Stimulated activated CD8-positive, alpha-beta memory T cell treated with anti-CD3 and anti-CD28 coated beads, Interleukin-12 subunit alpha, Interleukin-12 subunit beta, amount 100 ng/mL, for 24 hours (primary cell): Measurements from ENCODE around the gene ACAP1.
"Not testable (repeated sequence)": the region's sequence is repeated elsewhere in the genome, so short reads cannot be mapped to it uniquely, and the experiment has no call there.

ENCODE experiments used
- DNase-seq: peaks from one replicate; pipeline ENCODE4 v3.0.0-alpha.2; 2020; ENCODE audit errors: extremely low read depth

Gene ACAP1

DNA sequence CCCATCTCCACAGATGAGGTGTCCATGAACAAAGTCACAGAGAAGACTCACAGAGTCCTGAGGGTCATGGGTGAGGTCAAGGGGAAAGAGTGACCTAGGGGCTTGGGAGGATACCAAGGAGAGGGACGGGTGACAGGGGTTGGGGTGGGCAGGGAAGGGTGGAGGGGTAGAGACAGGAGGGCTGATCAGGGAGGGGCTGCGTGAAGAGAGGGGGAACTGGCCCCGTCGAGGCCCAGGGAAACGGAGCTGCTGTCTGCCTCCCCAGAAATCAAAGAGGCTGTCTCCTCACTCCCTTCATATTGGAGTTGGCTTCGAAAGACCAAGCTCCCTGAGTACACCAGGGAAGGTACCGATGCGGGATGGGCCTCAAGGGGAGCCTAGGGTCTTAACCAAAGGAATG is 19.2 kb downstream of the ACAP1 start:
- DNase-seq, result no peak

DNA sequence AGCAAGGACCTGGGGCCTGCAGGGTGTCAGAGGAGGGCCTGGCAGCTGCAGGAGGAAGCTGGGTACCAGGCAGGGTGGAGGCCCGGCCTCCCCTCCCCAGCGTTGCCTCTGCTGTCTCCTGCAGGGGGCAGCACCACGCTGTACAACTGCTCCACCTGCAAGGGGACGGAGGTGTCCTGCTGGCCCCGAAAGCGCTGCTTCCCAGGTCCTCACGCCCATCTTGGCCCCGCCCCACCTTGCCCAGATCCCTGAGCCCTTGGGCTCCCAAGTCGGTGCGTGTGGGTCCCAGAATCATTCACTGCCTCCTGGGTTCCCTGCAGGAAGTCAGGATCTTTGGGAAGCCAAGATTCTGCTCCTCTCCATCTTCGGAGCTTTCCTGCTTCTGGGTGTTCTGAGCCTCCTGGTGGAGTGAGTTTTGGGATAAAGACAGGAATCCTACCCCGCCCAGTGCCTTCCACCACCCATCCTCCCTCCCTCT is 19.8 kb downstream of the ACAP1 start:
- peak; percentile 53 for DNase-seq

DNA sequence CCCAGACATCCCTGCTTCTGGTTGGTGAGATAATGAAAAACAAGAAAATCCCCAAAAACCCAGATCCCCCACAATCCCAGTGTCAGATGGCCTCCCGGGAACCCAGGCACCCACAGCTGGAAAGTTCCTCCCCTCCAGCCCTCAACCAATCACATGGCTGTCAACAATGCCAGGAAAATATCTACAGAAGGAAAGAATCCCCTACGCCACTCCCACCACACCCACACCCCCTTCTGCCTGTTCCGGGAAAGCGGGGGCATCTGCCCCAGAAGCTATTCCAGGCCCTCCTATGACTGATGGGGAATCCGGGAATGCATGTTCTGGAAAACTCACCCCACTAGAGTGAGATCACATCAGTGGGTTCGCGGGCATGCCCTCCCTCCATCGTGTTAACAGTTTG is 20.4 kb downstream of the ACAP1 start:
- no peak for DNase-seq

DNA sequence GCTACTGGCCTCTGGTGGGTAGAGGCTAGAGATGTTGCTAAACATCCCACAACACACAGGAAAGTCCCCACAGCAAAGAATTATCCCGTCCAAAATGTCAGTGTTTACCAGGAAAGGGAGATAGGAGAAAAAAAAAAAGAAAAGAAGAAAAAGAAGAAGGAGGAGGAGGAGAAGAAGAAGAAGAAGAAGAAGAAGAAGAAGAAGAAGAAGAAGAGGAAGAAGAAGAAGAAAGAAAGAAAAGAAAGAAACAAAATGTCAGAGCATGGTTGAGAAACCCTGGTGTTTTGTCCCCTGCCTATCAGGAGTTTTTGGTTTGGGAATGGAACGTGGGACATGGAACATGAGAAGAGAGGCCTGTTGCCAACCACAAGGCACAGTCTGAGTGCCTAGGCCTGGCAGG is 21.1 kb downstream of the ACAP1 start:
- DNase-seq, result no peak

DNA sequence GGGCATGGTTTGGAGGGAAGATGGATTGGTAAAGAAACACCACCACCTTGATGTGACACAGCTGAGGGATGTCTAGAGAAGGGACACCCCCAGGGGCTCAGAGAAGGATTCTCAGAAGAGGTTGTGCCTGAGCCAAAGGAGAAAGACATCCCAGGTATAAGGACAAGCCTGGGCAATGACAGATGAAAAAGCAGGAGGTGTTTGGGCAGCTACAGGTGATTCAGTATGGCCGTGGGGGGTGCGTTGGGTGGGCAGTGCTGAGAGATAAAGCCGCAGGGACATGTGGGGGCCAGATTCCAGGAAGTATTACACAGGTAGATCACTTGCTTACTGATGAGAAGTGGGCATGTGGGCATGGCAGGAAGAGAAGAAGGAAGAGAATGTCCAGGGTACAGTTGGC is 25.6 kb downstream of the ACAP1 start:
- no peak for DNase-seq

DNA sequence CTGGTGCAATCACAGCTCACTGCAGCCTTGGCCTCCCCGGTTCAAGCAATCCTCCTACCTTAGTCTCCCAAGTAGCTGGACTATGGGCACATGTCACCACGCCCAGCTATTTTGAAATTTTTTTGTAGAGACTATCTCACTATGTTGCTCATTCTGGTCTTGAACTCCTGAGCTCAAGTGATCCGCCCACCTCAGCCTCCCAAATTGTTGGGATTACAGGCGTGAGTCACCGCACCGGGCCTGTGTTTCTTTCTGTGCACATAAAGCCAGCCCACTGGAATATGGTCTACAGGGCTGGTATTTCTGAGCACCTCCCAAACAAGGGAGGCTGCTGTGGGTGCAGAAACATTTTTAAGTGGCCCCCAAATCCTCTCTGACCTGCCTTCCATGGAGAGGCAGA is 27.0 kb downstream of the ACAP1 start:
- no peak for DNase-seq

DNA sequence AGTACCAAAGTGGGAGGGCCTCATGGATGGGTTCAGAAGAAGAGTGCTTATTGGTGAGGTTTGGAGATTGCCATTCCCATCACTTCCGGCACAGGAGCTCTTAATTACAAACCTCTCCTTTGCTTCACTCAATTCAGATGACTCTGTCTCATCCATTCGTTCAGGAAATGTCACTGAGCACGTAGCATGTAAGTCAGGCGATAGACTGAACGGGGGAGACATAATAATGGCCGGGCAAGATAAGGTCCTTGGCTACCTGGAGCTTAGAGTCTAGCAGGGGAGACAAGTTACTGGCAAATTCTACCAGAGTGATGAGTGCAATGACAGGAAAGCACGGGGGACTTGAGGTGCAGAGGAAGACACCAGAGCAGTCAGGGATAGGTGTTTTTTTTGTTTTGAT is 29.6 kb downstream of the ACAP1 start:
- not testable (repeated sequence) for DNase-seq

DNA sequence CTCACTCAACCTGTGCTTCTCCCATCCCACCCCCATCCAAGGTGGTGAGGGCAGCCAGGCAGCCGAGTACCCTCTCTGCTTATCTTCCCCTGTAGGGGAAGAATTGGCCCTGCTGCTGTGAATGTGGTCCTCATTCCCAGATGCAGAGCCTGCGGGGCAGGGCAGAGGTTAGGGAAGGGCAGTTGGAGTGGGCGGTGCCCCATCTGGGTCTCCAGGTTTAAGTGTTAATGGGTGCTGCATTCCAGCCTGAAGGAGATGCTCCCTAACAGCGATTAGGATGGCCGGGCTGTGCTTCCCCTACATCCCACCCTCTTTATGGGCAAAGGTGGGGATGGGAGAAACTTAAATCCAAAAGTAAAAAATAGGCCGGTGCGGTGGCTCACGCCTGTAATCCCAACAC is 30.8 kb downstream of the ACAP1 start:
- DNase-seq, result no peak

DNA sequence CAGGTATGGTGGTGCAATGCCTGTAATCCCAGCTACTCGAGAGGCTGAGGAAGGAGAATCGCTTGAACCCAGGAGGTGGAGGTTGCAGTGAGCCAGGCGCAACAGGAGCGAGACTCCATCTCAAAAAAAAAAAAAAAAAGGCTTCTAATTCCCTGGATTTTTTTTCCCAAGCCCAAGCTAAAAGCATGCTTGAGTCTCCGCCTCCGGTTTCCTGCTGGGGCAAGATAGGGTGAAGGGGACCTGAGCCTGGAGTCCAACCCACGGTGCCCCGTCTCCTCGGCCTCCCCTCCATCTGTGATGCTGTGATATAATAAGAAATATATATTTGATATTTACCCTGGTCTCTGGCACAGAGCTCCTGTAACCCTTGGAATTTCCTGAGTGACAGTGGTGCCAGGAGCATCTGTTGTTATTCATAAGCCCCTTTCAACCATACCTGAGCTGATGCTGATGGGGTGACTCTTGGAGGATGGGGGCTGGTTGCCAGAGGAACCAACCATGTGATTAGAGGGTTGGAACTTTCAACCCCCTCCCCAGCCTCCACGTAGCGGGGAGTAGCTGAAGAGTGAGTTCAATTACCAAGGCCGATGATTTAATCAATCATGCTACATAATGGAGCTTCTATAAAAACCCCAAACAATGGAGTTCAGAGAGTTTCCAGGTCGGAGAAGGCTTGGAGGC is 31.7 kb downstream of the ACAP1 start:
- no peak for DNase-seq

DNA sequence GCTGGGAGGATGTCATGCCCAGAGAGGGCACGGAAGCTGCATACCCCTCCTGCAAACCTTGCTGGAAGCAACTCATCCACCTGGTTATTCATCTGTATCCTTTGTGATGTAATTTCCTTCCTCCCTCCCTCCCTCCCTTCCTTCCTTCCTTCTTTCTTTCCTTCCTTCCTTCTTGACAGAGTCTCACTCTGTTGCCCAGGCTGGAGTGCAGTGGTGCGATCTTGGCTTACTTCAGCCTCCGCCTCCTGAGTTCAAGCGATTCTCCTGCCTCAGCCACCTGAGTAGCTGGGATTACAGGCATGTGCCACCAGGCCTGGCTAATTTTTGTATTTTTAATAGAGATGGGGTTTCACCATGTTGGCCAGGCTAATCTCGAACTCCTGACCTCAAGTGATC is 32.3 kb downstream of the ACAP1 start:
- not testable (repeated sequence) for DNase-seq

DNA sequence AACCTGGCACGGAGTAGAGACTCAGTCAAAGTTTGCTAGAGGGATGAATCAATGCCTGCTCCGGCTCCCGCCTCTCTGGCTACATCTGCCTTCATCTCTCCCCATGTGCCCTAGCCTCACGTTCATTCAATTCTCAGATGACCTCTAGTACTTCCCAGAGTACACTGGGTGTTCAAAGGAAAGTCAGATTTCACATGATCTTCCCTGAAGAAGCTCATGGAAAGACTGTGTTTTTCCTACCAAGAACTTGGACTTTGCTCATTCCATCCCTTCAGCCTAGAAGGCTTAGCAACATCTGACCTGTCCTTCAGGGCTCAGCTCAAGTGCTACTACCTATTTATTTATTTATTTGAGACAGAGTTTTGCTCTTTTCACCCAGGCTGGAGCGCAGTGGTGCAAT is 33.5 kb downstream of the ACAP1 start:
- no peak for DNase-seq

DNA sequence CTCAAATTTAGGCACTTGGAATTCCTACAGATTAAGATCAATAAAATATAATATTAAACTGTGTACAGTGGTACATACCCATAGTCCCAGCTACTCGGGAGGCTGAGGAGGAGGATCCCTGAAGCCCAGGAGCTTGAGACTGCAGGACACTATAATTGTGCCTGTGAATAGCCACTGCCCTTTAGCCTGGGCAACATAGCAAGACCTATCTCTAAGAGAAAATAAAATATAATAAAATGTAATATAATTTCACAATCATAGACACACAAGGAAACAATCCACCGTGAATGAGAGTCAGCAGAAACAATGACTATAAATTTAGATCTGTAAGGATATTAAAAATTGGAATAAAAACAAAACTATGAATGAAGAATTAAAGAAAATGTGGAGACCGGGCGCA is 34.5 kb downstream of the ACAP1 start:
- no peak for DNase-seq

DNA sequence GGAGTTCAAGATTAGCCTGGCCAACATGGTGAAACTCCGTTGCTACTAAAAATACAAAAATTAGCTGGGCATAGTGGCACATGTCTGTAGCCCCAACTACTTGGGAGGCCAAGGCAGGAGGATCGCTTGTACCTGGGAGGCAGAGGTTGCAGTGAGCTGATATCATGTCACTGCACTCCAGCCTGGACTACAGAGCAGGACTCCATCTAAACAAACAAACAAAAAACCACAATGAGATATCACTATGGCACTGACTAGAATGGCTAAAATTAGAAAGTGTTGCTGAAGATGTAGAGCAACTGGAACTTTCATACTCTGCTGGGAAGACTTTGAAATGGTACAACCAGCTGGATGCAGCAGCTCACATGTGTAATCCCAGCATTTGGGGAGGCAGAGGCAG is 38.0 kb downstream of the ACAP1 start:
- DNase-seq, result no peak

DNA sequence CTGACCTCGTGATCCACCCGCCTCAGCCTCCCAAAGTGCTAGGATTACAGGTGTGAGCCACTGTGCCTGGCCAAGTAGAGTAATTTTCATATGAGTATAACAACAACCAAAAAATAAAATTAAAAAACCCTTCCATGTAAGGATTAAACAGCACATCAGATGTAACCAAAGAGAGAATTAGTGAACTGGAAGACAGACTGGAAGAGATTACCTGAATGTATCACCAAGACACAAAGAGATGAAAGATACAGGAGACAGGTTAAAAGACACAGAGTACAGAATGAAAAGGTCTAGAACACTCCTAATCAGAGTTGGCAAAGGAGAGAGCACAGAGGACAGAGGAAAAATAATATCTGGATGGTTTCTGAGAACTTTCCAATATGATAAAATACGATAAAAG is 42.8 kb downstream of the ACAP1 start:
- no peak for DNase-seq

DNA sequence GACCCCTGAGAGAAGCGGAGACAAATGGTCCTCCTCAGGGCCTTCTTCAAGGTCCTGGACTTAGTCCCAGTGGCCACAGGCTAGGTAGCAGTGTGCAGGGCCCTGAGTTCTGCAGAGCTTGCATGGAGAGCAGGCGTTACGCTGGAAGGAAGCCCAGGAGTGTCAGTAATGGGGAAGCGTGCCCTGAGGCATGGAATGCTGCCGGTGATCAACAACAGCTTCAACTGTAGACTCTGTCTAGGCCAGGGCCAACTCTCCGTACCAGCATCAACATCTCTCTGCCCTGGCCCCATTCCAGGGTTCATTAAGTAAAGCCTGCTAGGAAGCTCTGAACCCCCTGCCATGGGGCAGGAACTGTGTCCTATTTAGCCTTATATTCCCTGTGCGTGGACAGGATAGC is 44.0 kb downstream of the ACAP1 start:
- DNase-seq, result no peak

DNA sequence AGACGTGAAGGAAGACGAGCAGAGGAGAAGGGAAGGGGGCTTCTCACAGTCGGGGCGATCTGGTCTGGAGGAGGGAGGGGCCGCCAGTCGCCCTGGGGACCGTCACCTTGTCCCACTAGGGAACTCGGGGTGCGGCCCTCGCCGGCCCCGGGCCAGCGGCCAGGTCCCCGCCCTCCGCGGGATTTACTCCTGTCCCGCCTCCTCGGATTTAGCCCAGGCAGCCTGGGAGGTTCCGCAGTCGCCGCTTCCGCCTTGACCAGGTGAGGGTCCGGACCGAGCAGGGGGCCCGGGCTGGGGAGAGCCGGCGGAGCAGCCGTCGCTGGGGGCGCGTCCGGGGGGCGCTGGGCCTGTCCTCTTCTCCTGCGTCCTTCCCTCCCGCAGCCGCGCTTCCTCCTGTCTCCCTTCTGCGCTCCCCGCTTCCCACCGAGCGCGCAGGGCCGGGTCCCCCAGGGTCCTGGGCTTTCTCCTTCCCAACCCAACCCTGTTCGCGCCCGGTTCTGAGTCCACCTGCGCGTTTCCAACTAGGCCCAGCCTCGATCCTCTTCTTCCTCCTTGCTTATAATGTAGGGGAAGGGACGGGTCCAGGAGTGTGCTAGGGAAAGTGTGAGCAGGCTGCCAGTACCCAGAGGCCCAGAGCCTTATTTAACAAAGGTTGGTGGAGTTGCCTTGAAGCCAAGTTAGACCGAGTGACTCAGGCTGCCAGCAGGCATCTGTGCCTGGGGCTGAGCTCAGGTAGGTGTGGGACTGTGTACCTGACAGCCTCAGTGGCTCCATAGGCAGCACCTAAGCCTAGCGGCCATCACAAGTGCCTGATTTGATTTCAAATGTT is 44.7 kb downstream of the ACAP1 start, which contains the start of gene TNK1:
TNK1 (plus strand) TSS at position 235 of the 829 bp plus-strand sequence. CDS start 1,838 bp downstream, outside the sequence.
- DNase-seq, result no peak

DNA sequence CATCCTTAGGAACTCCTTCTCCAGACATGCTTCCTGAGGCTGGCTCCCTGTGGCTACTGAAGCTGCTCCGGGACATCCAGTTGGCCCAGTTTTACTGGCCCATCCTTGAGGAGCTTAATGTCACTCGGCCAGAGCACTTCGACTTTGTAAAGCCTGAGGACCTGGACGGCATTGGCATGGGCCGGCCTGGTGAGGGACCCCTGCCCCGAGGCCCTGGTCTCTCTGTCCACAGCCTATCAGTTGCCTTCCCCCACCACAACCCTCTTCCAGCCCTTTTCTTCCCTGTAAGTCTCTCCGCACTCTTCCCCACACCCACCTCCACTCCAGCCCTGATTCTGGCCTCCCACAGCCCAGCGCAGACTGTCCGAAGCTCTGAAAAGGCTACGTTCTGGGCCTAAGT is 46.6 kb downstream of the ACAP1 start:
- no peak for DNase-seq

DNA sequence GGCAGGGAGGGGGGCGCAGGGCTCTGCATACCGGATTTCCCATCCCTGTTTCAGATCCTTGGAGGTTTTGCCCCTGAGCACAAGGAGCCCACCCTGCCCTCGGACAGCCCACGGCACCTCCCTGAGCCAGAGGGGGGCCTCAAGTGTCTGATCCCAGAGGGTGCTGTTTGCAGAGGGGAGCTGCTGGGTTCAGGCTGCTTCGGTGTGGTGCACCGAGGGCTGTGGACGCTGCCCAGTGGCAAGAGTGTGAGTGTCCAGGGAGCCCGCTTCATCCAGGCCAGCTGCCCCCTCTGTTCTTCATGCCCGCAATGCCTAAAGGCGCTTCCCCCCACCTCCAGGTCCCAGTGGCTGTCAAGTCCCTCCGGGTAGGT is 47.0 kb downstream of the ACAP1 start:
- no peak for DNase-seq

DNA sequence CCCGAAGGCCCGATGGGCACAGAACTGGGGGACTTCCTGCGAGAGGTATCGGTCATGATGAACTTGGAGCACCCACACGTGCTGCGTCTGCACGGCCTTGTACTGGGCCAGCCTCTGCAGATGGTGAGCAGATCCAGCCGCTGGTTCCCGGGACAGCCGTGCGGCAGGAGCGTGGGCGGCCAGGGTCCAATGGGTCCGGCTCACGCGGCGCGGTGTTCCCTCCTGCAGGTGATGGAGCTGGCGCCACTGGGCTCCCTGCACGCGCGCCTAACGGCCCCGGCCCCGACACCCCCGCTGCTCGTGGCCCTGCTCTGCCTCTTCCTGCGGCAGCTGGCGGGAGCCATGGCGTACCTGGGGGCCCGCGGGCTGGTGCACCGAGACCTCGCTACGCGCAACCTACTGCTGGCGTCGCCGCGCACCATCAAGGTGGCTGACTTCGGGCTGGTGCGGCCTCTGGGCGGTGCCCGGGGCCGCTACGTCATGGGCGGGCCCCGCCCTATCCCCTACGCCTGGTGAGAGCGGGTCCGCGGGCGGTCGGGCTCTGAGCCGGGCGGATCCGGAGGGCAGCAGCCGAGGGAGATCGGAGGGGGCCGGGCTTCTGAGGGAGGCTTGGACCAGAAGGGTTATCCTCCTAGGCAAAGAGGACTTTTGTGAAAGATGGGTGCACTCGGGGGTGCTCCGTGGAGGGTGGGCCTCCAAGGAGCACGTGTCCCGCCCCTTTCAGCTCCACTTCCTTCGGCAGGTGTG is 47.6 kb downstream of the ACAP1 start:
- peak; percentile 42 for DNase-seq

DNA sequence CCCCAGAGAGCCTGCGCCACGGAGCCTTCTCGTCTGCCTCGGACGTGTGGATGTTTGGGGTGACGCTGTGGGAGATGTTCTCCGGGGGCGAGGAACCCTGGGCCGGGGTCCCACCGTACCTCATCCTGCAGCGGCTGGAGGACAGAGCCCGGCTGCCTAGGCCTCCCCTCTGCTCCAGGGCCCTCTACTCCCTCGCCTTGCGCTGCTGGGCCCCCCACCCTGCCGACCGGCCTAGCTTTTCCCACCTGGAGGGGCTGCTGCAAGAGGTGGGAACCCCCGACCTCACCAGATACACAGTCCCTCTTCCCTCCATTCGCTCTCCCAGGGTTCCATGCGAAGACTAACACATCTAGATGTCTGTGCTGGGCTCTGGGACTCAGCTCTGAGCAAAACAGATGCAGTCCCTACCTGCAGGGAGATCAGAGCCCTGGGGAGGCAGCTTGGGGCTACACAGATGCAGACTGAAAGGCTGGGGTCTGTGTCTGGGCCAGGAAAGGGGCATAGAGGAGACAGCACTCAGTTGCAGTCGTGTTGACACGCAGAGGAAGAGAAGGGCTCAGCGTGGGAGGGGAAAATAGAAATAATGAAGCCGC is 48.3 kb downstream of the ACAP1 start:
- no peak for DNase-seq

DNA sequence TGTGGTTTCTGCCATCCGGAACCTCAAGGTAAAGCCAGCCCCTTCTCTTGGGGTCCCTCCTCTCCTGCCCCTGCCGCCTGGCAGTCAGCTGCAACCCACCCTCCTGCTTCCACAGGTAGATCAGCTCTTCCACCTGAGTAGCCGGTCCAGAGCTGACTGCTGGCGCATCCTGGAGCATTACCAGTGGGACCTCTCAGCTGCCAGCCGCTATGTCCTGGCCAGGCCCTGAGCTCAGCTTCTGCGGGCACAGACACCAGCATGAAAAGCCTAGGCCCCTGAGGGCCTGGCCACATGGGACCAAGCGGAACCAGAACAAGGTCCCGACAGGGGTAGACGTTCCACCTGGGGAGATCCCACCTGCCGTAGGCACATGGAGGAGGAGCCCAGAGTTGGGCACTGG is 52.5 kb downstream of the ACAP1 start:
- DNase-seq, result no peak
